IPS-NIHi7 (cell line): ENCODE results near the gene NPEPL1.
"Not testable (repeated sequence)": the region's sequence is repeated elsewhere in the genome, so short reads cannot be mapped to it uniquely, and the experiment has no call there.

ENCODE experiments used
- DNase-seq: peaks from one replicate; pipeline ENCODE4 v3.0.0; 2012; ENCODE audit warnings: mixed read lengths; ENCODE audit errors: extremely low spot score

Gene NPEPL1, protein sequence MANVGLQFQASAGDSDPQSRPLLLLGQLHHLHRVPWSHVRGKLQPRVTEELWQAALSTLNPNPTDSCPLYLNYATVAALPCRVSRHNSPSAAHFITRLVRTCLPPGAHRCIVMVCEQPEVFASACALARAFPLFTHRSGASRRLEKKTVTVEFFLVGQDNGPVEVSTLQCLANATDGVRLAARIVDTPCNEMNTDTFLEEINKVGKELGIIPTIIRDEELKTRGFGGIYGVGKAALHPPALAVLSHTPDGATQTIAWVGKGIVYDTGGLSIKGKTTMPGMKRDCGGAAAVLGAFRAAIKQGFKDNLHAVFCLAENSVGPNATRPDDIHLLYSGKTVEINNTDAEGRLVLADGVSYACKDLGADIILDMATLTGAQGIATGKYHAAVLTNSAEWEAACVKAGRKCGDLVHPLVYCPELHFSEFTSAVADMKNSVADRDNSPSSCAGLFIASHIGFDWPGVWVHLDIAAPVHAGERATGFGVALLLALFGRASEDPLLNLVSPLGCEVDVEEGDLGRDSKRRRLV

DNA sequence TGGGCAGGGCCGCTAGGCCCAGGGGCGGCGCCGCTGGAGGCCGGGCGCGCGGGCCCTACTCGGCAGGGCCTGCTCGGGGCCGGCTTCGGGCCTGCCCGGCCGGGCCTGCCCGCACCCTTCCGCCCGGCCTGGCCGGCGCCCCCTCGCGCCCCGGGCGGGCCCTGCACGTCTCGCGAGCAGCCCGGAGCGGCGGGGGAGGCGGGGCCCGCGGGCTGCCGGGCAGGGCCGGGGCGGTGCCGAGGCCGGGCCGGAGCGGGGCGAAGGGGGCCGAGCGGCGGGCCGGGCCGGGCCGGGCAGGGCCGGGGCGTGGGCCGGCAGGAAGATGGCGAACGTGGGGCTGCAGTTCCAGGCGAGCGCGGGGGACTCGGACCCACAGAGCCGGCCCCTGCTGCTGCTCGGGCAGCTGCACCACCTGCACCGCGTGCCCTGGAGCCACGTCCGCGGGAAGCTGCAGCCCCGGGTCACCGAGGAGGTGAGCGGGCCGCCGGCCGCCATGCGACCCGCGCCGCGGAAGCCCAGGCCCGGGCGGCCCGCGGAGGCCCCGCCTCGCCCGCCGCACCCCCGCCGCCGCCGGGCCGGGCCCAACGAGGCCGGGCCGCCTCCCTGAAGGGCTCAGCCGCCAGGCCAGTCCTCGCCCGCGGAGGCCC is at the start of gene NPEPL1:
Gene NPEPL1, plus strand, starts transcription at position 222 of the 647 bp plus-strand sequence. Its CDS starts 101 bp downstream, at position 323.
- DNase-seq = peak; percentile 96

DNA sequence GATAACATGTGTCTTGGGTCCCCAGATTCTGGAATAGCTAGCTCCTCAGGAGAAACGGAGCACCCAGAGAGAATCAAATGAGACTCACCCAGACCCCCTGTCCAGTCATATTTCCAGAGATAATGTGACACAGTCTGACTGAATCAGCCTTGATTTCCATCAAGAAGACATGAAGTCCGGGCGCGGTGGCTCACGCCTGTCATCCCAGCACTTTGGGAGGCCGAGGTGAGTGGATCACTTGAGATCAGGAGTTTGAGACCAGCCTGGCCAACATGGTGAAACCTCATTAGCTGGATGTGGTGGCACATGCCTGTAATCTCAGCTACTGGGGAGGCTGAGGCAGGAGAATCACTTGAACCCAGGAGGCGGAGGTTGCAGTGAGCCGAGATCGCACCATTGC is 49.7 kb upstream of the NPEPL1 start:
- not testable (repeated sequence) for DNase-seq

- no peak for DNase-seq
These were observed 47.1 kb upstream of the NPEPL1 start for GRCh38 chr20:58645412-58645968.

DNA sequence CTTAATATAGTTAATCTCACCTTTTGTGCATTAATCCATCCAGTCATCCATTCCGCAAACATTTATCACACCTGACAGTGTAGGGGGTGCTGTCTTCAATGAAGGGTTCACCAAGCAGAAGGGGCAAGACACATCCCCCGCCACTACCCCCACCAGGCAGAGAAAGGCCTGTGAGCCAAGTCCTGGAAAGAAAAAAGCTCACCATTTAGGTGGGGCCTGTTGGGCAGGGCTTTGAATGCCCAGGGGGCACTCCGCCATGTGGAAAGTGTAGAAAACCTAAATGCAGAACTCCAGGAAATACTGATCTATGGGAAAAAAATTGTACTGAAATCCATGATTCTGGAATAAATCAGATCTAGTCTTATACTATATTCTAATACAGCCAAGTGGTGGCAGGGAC is 46.3 kb upstream of the NPEPL1 start:
- DNase-seq = no peak

- no peak for DNase-seq
These were observed 45.9 kb upstream of the NPEPL1 start for GRCh38 chr20:58646703-58647102.

DNA sequence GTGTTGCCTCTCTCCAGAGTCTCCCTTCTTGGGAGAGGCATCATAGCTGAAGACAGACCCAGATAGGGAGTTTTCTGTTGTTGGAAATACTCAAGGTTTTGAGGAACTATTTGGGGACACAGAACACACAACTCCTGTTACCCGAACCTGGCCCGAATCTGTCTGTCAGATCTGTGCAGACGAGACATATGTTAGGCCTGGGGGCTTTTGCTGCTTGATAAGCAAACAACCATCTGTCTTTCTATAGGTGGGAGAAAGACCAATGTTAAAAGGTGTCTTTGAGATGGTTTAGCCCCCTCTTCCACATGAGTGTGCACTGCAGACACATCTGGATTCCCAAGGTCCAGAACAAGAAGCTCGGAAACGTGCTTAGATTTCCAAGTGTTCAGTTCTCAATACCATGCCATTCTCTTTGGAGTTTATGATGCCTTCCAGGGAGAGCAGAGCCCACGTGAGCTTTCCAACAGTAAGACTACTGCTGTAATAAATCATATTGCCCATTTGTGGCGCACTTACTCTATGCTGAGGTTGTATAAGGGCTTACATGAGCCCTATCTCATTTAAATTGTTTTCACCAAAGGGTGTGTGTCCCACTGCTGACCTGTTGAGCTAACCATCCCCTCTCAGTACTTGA is 45.3 kb upstream of the NPEPL1 start:
- DNase-seq = no peak

DNA sequence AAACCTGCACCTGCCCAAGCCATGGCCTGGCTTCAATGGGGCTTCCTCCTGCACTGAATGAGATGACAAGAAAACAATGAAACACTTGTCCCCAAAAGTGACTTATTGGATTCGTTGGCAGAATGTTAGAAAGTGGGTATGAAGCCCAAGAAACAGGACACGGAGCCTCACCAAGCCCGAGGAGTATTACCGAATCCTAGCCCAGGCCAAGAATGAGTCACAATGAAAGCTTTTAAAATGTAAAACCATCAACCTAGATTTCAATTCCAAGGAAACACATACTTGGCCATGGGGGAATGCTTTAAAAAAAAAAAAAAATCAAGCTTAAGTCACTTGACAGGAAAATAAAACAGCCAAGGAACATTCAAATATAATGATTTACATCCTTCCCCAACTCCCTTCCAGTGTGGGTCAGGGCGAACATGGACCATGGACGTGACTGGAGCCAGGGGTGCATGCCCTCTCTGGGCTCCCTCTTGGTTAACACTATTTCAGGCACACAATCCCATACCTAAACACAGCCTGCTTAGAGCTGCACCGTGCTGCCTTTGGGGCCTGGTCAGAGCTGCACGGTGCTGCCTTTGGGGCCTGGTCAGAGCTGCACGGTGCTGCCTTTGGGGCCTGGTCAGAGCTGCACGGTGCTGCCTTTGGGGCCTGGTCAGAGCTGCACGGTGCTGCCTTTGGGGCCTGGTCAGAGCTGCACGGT is 44.7 kb upstream of the NPEPL1 start:
- DNase-seq = no peak

GRCh38 chr20:58648502-58648825 is 44.1 kb upstream of the NPEPL1 start:
- DNase-seq = not testable (repeated sequence)

DNA sequence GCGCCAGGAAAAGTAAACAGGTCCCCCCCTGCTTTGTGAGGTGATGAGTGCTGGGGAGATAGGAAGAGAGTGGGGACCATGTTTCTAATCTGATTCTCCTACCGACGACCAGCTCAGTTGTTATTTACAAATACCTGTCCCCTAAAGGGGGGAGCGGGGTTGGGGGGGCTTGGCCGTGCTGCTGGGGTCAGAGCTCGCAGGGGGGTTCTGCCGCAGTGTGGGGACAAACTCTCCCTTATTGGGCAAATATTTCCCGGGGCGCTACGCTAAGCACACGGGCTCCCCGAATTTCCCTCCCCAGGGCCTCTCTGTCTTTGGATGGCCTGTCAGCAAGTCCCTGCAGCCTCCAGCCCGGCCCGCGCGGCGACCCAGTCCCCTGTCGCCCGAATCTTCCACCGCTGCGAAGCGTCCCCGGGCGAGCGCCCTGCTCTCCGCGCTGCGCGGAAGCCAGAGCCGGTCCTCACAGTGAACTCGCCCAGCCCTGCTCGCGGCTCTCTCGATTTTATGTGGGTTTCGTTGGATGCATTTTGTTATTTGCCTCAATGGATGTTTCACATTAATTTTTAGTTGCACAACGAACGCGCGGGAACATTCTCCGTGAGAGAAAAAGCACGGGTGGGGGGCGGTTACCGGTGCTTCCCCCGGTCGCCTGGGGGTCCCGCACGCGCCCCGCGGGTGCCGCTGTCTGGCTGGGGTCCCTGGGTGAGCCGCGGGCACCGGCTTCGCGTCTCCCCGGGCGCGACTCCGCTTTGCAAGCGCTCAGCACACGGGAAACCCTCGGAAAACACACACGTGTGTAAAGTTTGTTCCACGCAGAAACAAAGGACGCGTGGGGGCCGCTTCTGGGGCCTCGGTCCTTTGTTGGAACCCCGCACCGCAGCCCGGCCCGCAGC is 43.1 kb upstream of the NPEPL1 start:
- no peak for DNase-seq

- DNase-seq = peak; percentile 61
These were observed 42.3 kb upstream of the NPEPL1 start for GRCh38 chr20:58650181-58650775.

DNA sequence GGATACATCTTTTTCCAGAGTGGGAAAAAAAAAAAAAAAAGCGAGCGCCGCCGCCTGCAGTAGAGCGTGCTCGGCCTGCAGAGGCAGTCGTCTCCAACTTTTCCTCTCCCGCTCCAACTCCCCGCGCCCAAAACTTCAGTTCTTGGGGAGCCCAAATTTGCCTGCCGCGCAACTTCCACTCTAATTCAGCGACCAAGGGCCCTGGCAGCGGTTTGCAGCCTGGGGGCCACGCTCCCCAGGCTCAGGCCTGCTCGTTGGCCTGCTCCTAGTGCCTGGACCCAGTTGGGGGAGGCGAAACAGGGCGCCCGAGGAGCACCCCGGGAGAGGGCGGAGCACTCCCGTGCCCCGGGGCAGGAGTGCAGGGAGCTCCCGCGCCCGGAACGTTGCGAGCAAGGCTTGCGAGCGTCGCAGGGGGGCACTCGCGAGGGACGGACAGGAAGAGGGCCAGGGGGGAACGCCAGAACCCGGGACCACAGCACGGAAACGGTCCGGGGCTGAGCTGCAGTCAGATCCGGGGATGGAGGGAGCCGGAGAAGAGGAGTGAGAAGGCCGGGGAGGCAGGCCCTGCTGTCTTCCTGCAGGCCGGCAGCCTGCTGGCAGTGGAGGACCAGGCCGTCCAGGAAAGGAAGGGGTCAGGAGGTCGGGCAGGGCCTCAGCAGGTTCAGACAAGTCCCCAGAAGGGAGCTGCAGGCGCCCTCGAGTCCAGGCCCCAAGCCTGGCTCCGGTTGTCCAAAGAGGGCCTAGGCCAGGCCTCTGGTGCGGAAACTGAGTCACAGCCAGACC is 41.6 kb upstream of the NPEPL1 start, which contains the start of gene STX16:
Gene STX16, plus strand, starts transcription at position 508 of the 783 bp plus-strand sequence. CDS start 724 bp downstream, outside the sequence.
- DNase-seq = peak; percentile 94

- DNase-seq = no peak
These were observed 41.0 kb upstream of the NPEPL1 start for GRCh38 chr20:58651559-58651945.

- DNase-seq = peak; percentile 77
These were observed 40.5 kb upstream of the NPEPL1 start for GRCh38 chr20:58651946-58652605.

DNA sequence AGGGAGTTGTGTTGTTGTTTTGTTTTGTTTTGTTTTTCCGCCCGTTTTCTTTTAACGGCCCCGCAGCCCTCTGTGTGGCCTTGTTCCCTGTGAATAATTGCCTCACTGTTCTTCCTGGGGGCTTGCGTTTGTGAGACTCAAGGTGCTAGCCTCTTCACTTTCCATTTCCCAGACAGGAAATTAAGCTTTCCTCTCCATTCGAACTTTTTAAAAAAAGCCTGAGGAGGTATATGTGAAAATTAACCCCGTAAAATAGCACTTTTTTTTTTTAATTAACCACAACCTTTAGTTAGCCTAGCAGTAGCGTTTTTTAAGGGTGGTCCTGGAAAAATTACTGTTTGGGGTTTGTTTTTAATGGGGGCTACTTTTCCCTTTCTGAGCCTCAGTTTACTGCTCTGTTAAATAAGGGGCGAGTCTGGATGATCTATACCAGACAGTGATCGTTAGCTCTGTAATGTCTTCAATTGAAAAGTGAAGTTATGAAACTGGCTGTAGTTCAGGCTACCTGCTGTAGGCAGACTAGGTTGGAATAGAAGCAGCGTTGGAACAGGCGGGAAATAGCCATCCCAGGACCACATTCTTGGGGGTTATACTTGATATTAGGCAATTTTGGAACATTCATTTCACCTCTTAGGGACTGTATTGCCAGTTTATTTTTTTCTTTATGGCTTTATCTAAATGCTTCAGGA is 39.9 kb upstream of the NPEPL1 start:
- no peak for DNase-seq

DNA sequence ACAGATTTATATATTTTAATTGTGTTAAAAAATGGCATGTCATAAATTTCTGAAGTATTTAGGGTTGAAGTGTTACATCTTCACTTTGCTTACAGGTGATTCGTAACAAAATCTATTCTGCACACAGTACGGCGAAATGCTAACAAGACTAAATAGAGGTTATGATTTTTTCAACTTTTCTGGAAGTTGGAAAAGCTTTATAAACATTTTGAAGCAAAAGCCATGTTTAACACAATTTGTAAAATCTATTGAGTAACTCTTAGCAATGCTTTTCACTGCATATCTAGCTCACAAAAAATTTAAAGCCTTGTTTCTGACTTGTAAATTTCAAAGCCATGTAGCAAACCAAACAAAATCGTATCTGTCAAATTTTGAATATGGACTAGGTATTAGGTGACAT is 38.3 kb upstream of the NPEPL1 start:
- no peak for DNase-seq

- no peak for DNase-seq
These were observed 37.1 kb upstream of the NPEPL1 start for GRCh38 chr20:58655328-58656107.

- no peak for DNase-seq
These were observed 35.8 kb upstream of the NPEPL1 start for GRCh38 chr20:58656831-58657230.
